ENCODE results near the gene TC2N.

DNA sequence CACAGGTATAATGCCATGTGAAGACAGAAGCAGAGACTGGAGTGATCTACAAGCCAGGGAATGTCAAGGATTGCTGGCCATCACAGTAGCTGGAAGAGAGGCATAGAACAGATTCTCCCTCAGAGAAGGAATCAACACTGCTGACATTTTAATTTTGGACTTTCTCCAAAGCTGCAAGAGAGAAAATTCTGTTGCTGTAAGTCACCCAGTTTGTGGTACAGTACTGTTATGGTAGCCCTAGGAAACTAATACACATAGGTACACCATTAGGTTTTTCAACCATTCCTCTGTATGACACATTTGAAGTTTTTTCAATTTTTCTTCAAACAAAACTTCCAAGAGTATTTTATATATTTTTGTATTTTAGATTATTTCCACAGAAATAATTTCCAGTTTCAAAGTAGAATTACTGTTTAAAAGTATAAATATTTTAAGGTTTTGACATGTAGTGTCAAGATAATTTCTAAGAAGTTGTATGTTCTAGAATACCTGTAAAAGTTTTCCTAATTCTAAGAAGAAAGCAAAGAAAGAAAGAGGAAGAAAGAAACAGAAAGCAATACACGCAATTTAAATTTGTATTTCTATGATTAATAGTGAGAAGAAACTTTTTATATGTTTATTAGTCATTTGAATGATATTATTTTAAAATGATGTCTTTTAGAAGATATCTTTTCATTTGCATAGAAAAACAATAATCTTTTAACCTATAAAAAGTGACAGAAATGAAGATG, 70.6 kb downstream of the TC2N start:
- TF ChIP-seq, protein P1, sequence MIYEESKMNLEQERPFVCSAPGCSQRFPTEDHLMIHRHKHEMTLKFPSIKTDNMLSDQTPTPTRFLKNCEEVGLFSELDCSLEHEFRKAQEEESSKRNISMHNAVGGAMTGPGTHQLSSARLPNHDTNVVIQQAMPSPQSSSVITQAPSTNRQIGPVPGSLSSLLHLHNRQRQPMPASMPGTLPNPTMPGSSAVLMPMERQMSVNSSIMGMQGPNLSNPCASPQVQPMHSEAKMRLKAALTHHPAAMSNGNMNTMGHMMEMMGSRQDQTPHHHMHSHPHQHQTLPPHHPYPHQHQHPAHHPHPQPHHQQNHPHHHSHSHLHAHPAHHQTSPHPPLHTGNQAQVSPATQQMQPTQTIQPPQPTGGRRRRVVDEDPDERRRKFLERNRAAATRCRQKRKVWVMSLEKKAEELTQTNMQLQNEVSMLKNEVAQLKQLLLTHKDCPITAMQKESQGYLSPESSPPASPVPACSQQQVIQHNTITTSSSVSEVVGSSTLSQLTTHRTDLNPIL (CRISPR knock-in tag; IDR thresholded peaks at IDR 0.05; ENCODE audit: low read depth), result no peak
- TF ChIP-seq, protein P2, sequence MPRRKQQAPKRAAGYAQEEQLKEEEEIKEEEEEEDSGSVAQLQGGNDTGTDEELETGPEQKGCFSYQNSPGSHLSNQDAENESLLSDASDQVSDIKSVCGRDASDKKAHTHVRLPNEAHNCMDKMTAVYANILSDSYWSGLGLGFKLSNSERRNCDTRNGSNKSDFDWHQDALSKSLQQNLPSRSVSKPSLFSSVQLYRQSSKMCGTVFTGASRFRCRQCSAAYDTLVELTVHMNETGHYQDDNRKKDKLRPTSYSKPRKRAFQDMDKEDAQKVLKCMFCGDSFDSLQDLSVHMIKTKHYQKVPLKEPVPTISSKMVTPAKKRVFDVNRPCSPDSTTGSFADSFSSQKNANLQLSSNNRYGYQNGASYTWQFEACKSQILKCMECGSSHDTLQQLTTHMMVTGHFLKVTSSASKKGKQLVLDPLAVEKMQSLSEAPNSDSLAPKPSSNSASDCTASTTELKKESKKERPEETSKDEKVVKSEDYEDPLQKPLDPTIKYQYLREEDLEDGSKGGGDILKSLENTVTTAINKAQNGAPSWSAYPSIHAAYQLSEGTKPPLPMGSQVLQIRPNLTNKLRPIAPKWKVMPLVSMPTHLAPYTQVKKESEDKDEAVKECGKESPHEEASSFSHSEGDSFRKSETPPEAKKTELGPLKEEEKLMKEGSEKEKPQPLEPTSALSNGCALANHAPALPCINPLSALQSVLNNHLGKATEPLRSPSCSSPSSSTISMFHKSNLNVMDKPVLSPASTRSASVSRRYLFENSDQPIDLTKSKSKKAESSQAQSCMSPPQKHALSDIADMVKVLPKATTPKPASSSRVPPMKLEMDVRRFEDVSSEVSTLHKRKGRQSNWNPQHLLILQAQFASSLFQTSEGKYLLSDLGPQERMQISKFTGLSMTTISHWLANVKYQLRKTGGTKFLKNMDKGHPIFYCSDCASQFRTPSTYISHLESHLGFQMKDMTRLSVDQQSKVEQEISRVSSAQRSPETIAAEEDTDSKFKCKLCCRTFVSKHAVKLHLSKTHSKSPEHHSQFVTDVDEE (CRISPR knock-in tag; IDR thresholded peaks at IDR 0.05), result no peak
- TF ChIP-seq ZNF70 (CRISPR knock-in tag; IDR thresholded peaks at IDR 0.05) (no peak), ZFP3 (CRISPR knock-in tag; IDR thresholded peaks at IDR 0.05) (no peak), GLIS3 (CRISPR knock-in tag; IDR thresholded peaks at IDR 0.05) (no peak), ISL1 (CRISPR knock-in tag; IDR thresholded peaks at IDR 0.05) (no peak), CSDC2 (CRISPR knock-in tag; IDR thresholded peaks at IDR 0.05) (no peak), OSR1 (CRISPR knock-in tag; IDR thresholded peaks at IDR 0.05) (no peak), PPARA (CRISPR knock-in tag; IDR thresholded peaks at IDR 0.05; ENCODE audit: borderline replicate concordance) (no peak), ARNTL (CRISPR knock-in tag; IDR thresholded peaks at IDR 0.05; ENCODE audit: borderline replicate concordance, low read depth) (no peak), ZC3H10 (CRISPR knock-in tag; IDR thresholded peaks at IDR 0.05) (no peak), ZFP30 (CRISPR knock-in tag; IDR thresholded peaks at IDR 0.05) (no peak)
- TF ChIP-seq, protein P3, sequence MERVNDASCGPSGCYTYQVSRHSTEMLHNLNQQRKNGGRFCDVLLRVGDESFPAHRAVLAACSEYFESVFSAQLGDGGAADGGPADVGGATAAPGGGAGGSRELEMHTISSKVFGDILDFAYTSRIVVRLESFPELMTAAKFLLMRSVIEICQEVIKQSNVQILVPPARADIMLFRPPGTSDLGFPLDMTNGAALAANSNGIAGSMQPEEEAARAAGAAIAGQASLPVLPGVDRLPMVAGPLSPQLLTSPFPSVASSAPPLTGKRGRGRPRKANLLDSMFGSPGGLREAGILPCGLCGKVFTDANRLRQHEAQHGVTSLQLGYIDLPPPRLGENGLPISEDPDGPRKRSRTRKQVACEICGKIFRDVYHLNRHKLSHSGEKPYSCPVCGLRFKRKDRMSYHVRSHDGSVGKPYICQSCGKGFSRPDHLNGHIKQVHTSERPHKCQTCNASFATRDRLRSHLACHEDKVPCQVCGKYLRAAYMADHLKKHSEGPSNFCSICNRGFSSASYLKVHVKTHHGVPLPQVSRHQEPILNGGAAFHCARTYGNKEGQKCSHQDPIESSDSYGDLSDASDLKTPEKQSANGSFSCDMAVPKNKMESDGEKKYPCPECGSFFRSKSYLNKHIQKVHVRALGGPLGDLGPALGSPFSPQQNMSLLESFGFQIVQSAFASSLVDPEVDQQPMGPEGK (CRISPR knock-in tag; IDR thresholded peaks at IDR 0.05; ENCODE audit: borderline replicate concordance), result no peak

All from SK-N-SH treated with all-trans-retinoic acid at 6 μM for 48 hours (cell line).